ENCODE data around the gene CNGB1.
"Not testable (repeated sequence)": the region's sequence is repeated elsewhere in the genome, so short reads cannot be mapped to it uniquely, and the experiment has no call there.

Gene CNGB1

GRCh38 chr16:57946181-57946801 lies 24.6 kb downstream of the CNGB1 start:
- in situ Hi-C loops (cut with HindIII; ENCODE audit: low sequenced_read_pairs), result no loop called here
- no peak overlapping the region for H3K4me3 ChIP-seq (ENCODE audit: low read depth, low read length)
- TF ChIP-seq CTCF (IDR thresholded peaks at IDR 0.05; ENCODE audit: low read depth, low read length), result no peak
- DNase-seq (ENCODE audit: low read depth, low spot score), result no peak

- peak; percentile 8 for TF ChIP-seq CTCF (IDR thresholded peaks at IDR 0.05; ENCODE audit: low read depth, low read length)
- in situ Hi-C loops (cut with HindIII; ENCODE audit: low sequenced_read_pairs), result no loop called here
- H3K4me3 ChIP-seq (ENCODE audit: low read depth, low read length), result no peak overlapping the region
- no peak for DNase-seq (ENCODE audit: low read depth, low spot score)
Observed at GRCh38 chr16:57945740-57946138, 25.2 kb downstream of the CNGB1 start.

GRCh38 chr16:57944970-57945739 lies 25.8 kb downstream of the CNGB1 start:
- TF ChIP-seq CTCF (IDR thresholded peaks at IDR 0.05; ENCODE audit: low read depth, low read length), result no peak
- DNase-seq (ENCODE audit: low read depth, low spot score), result no peak
- no peak overlapping the region for H3K4me3 ChIP-seq (ENCODE audit: low read depth, low read length)
- in situ Hi-C loops (cut with HindIII; ENCODE audit: low sequenced_read_pairs), result no loop called here

- H3K4me3 ChIP-seq (ENCODE audit: low read depth, low read length); in situ Hi-C loops (cut with HindIII; ENCODE audit: low sequenced_read_pairs); DNase-seq (ENCODE audit: low read depth, low spot score): not testable (repeated sequence)
Observed at GRCh38 chr16:57943381-57943780, 27.5 kb downstream of the CNGB1 start.

- in situ Hi-C loops (cut with HindIII; ENCODE audit: low sequenced_read_pairs); DNase-seq (ENCODE audit: low read depth, low spot score); H3K4me3 ChIP-seq (ENCODE audit: low read depth, low read length): not testable (repeated sequence)
Observed at GRCh38 chr16:57941901-57942300, 29.0 kb downstream of the CNGB1 start.

- H3K4me3 ChIP-seq (ENCODE audit: low read depth, low read length), result no peak overlapping the region
- TF ChIP-seq CTCF (IDR thresholded peaks at IDR 0.05; ENCODE audit: low read depth, low read length), result no peak
- DNase-seq (ENCODE audit: low read depth, low spot score), result peak; percentile 24
- in situ Hi-C loops (cut with HindIII; ENCODE audit: low sequenced_read_pairs), result no loop called here
Observed at GRCh38 chr16:57941016-57941664, 29.8 kb downstream of the CNGB1 start.

GRCh38 chr16:57940382-57940966 lies 30.5 kb downstream of the CNGB1 start:
- in situ Hi-C loops (cut with HindIII; ENCODE audit: low sequenced_read_pairs), result no loop called here
- no peak for TF ChIP-seq CTCF (IDR thresholded peaks at IDR 0.05; ENCODE audit: low read depth, low read length)

More at GRCh38 chr16:57940382-57940966, 30.5 kb downstream of the CNGB1 start:
- no peak overlapping the region for H3K4me3 ChIP-seq (ENCODE audit: low read depth, low read length)
- DNase-seq (ENCODE audit: low read depth, low spot score), result no peak
